H1 (cell line): Measurements from ENCODE around the gene MAP2K5.

Experiments
- BACH1 ChIP-seq: IDR thresholded peaks from 2 replicates; pipeline ENCODE4 v1.6.1; 2012; ENCODE audit warnings: low read length, improper control_type of control experiment
- CTCF ChIP-seq, 3 experiments: IDR thresholded peaks; 1 replicate in 2 of 3; 2 replicates in 1 of 3; pipeline versions ENCODE4 v1.5.1 to v1.6.1; 2011; ENCODE audit warnings: low read length in 3 of 3, mild to moderate bottlenecking in 3 of 3, inconsistent platforms in 2 of 3, low read depth in 1 of 3, moderate library complexity in 1 of 3; ENCODE audit not compliant: insufficient read depth in 1 of 3; ENCODE audit errors: control extremely low read depth in 1 of 3
- EZH2 ChIP-seq: fragments of 200-600 bp; sonication (generic); IDR thresholded peaks from 2 replicates; pipeline ENCODE4 v1.7.1; 2012; ENCODE audit warnings: low read depth, mild to moderate bottlenecking, moderate library complexity, low read length, inconsistent platforms; ENCODE audit not compliant: severe bottlenecking
- MAFK ChIP-seq: IDR thresholded peaks from 2 replicates; pipeline ENCODE4 v1.6.1; 2012; ENCODE audit warnings: low read depth, mild to moderate bottlenecking, improper control_type of control experiment, low read length
- POLR2A ChIP-seq, 2 experiments: IDR thresholded peaks; 1 replicate in 1 of 2; 2 replicates in 1 of 2; pipeline ENCODE4 v1.6.1; 2011; ENCODE audit warnings: low read depth in 2 of 2, low read length in 2 of 2, mild to moderate bottlenecking in 2 of 2; ENCODE audit errors: control extremely low read depth in 1 of 2
- SP2 ChIP-seq: IDR thresholded peaks from 2 replicates; pipeline ENCODE4 v1.6.1; 2012; ENCODE audit warnings: mild to moderate bottlenecking, low read length, inconsistent platforms

- TF ChIP-seq POLR2A (IDR thresholded peaks at IDR 0.05; ENCODE audit: control extremely low read depth in 1 of 2, low read depth in 2 of 2, low read length in 2 of 2): no peak
- TF ChIP-seq MAFK: no peak
- no peak for TF ChIP-seq SP2
- no peak for TF ChIP-seq BACH1
- TF ChIP-seq CTCF (IDR thresholded peaks at IDR 0.05; ENCODE audit: control extremely low read depth in 1 of 3, insufficient read depth in 1 of 3, low read depth in 1 of 3, low read length in 3 of 3): no peak
- TF ChIP-seq EZH2: no peak
Measured at GRCh38 chr15:67778968-67779548, 236.6 kb downstream of the MAP2K5 start.
